H9 (cell line): ENCODE results near the gene BMPR1A. TPM values are rescaled to one million over a fixed set of nuclear protein-coding genes. Genes with fewer than 3 reads are reported as not detected.

Experiments
- DNase-seq: peaks from one replicate; pipeline ENCODE4 v3.0.0-alpha.2; 2017
- H2AFZ ChIP-seq: one replicate; pipeline ENCODE4 v1.6.1; 2013; ENCODE audit warnings: mild to moderate bottlenecking, low read length, control low read depth, moderate library complexity
- H2AK5ac ChIP-seq: 2 replicates; pipeline ENCODE4 v1.6.1; 2013; ENCODE audit warnings: low read length, control low read depth, mixed read lengths; ENCODE audit not compliant: insufficient read length
- H2BK120ac ChIP-seq: one replicate; pipeline ENCODE4 v1.6.1; 2013; ENCODE audit warnings: low read depth, mild to moderate bottlenecking, low read length, control low read depth, inconsistent platforms; ENCODE audit not compliant: poor library complexity, severe bottlenecking
- H2BK12ac ChIP-seq: 2 replicates; pipeline ENCODE4 v1.6.1; 2013; ENCODE audit warnings: low read length, control low read depth, mixed read lengths, low read depth; ENCODE audit not compliant: insufficient read length
- H2BK15ac ChIP-seq: 2 replicates; pipeline ENCODE4 v1.6.1; 2013; ENCODE audit warnings: low read depth, low read length, control low read depth
- H2BK20ac ChIP-seq: one replicate; pipeline ENCODE4 v1.6.1; 2013; ENCODE audit warnings: low read depth, mild to moderate bottlenecking, low read length, control low read depth, inconsistent platforms; ENCODE audit not compliant: poor library complexity, severe bottlenecking
- H2BK5ac ChIP-seq: 2 replicates; pipeline ENCODE4 v1.6.1; 2013; ENCODE audit warnings: low read length, control low read depth, mixed read lengths; ENCODE audit not compliant: insufficient read length
- H3K14ac ChIP-seq: 2 replicates; pipeline ENCODE4 v1.6.1; 2013; ENCODE audit warnings: low read length, control low read depth; ENCODE audit not compliant: insufficient read depth
- H3K18ac ChIP-seq: 2 replicates; pipeline ENCODE4 v1.6.1; 2013; ENCODE audit warnings: low read depth, mild to moderate bottlenecking, mixed read lengths, low read length, control low read depth; ENCODE audit not compliant: insufficient read length
- H3K23ac ChIP-seq: 2 replicates; pipeline ENCODE4 v1.6.1; 2013; ENCODE audit warnings: low read length, control low read depth, mixed read lengths, low read depth; ENCODE audit not compliant: insufficient read length
- H3K23me2 ChIP-seq: 2 replicates; pipeline ENCODE4 v1.6.1; 2013; ENCODE audit warnings: low read depth, mild to moderate bottlenecking, mixed read lengths, low read length, control low read depth; ENCODE audit not compliant: insufficient read length, poor library complexity, severe bottlenecking
- H3K27ac ChIP-seq: 2 replicates; pipeline ENCODE4 v1.5.1; 2013; ENCODE audit warnings: low read length, control low read depth, mixed read lengths, low read depth; ENCODE audit not compliant: insufficient read length
- H3K27me3 ChIP-seq: 2 replicates; pipeline ENCODE4 v1.6.1; 2013; ENCODE audit warnings: low read length, control low read depth, inconsistent platforms; ENCODE audit not compliant: insufficient read depth
- H3K4ac ChIP-seq: 2 replicates; pipeline ENCODE4 v1.6.1; 2013; ENCODE audit warnings: low read depth, mild to moderate bottlenecking, control low read depth, inconsistent platforms, low read length, moderate library complexity
- H3K4me1 ChIP-seq: 2 replicates; pipeline ENCODE4 v1.6.1; 2013; ENCODE audit warnings: low read length, control low read depth, inconsistent platforms; ENCODE audit not compliant: insufficient read depth
- H3K4me2 ChIP-seq: 2 replicates; pipeline ENCODE4 v1.6.1; 2013; ENCODE audit warnings: low read length, control low read depth, mixed read lengths; ENCODE audit not compliant: insufficient read length, insufficient read depth
- H3K56ac ChIP-seq: 2 replicates; pipeline ENCODE4 v1.6.1; 2013; ENCODE audit warnings: low read depth, mild to moderate bottlenecking, mixed read lengths, low read length, control low read depth; ENCODE audit not compliant: insufficient read length
- H3K79me1 ChIP-seq: 2 replicates; pipeline ENCODE4 v1.6.1; 2013; ENCODE audit warnings: low read depth, mild to moderate bottlenecking, moderate library complexity, low read length, control low read depth, inconsistent platforms; ENCODE audit not compliant: insufficient read depth, poor library complexity, severe bottlenecking
- H3K79me2 ChIP-seq: 2 replicates; pipeline ENCODE4 v1.6.1; 2013; ENCODE audit warnings: low read length, control low read depth, inconsistent platforms; ENCODE audit not compliant: insufficient read depth
- H3K9ac ChIP-seq: 2 replicates; pipeline ENCODE4 v1.6.1; 2013; ENCODE audit warnings: low read length, control low read depth, mixed read lengths; ENCODE audit not compliant: insufficient read length; ENCODE audit errors: extremely low read depth
- H3K9me3 ChIP-seq: one replicate; pipeline ENCODE4 v1.6.1; 2013; ENCODE audit warnings: low read depth, low read length, inconsistent platforms; ENCODE audit not compliant: control insufficient read depth
- H3T11ph ChIP-seq: one replicate; pipeline ENCODE4 v1.6.1; 2013; ENCODE audit warnings: mild to moderate bottlenecking, low read length, control low read depth, inconsistent platforms
- H4K20me1 ChIP-seq: one replicate; pipeline ENCODE4 v1.6.1; 2013; ENCODE audit not compliant: control insufficient read depth, insufficient read length, insufficient read depth
- H4K5ac ChIP-seq: 2 replicates; pipeline ENCODE4 v1.6.1; 2013; ENCODE audit warnings: low read depth, mild to moderate bottlenecking, mixed read lengths, low read length, control low read depth; ENCODE audit not compliant: insufficient read length
- H4K8ac ChIP-seq: replicated peaks from 2 replicates; pipeline ENCODE4 v1.6.1; 2013; ENCODE audit warnings: low read length, control low read depth, mixed read lengths, low read depth; ENCODE audit not compliant: insufficient read length
- H4K91ac ChIP-seq: 2 replicates; pipeline ENCODE4 v1.6.1; 2013; ENCODE audit warnings: low read depth, mild to moderate bottlenecking, moderate library complexity, mixed read lengths, low read length, control low read depth; ENCODE audit not compliant: insufficient read length
- H3K27ac Mint-ChIP-seq, 3 experiments: 2 replicates in 2 of 3; 3 replicates in 1 of 3; pipeline ENCODE4 v1.8.0; 2020 to 2021; ENCODE audit warnings: mixed read lengths in 3 of 3, mild to moderate bottlenecking in 1 of 3, moderate library complexity in 1 of 3
- H3K27me3 Mint-ChIP-seq: 2 replicates; pipeline ENCODE4 v1.8.0; 2021; ENCODE audit warnings: low read depth, mild to moderate bottlenecking, moderate library complexity, mixed read lengths
- H3K36me3 Mint-ChIP-seq, 3 experiments: 2 replicates in 2 of 3; 3 replicates in 1 of 3; pipeline ENCODE4 v1.8.0; 2020 to 2021; ENCODE audit warnings: low read depth in 3 of 3, mixed read lengths in 3 of 3; ENCODE audit not compliant: insufficient read depth in 1 of 3
- H3K4me1 Mint-ChIP-seq, 2 experiments: 2 replicates each; pipeline ENCODE4 v1.8.0; 2020; ENCODE audit warnings: mixed read lengths in 2 of 2
- H3K4me3 Mint-ChIP-seq, 2 experiments: 2 replicates in 1 of 2; 3 replicates in 1 of 2; pipeline ENCODE4 v1.8.0; 2020 to 2021; ENCODE audit warnings: mild to moderate bottlenecking in 2 of 2, mixed read lengths in 2 of 2, moderate library complexity in 1 of 2
- H3K9me3 Mint-ChIP-seq, 2 experiments: 2 replicates in 1 of 2; 3 replicates in 1 of 2; pipeline ENCODE4 v1.8.0; 2020; ENCODE audit warnings: mild to moderate bottlenecking in 2 of 2, mixed read lengths in 2 of 2, moderate library complexity in 1 of 2
- CTCF ChIP-seq: fragments of 200-600 bp; sonication (generic); conservative IDR thresholded peaks from 3 replicates; pipeline ENCODE4 v1.8.0; 2021; ENCODE audit warnings: antibody characterized with exemption, mild to moderate bottlenecking
- WGBS: extraction: QIAGEN DNeasy Blood & Tissue Kit; methylation state at CpG from one replicate; pipeline ENCODE4 v1.1.7; 2013; ENCODE audit warnings: missing lambda C conversion rate, low lambda C conversion rate, mixed read lengths; ENCODE audit not compliant: insufficient read length; ENCODE audit errors: extremely low coverage; 5-methylcytosine and 5-hydroxymethylcytosine counted together
- total RNA-seq: library from RNA; stranded (reverse); gene quantifications from 2 replicates; pipeline ENCODE4 v1.2.1, GENCODE V29; 2021

BMPR1A gene
- total RNA-seq, 1 experiment from 2014 or later: 138 TPM

- no peaks in the 10 kb centered on the region for H3K27me3 Mint-ChIP-seq
- no peak overlapping the region for H4K91ac ChIP-seq
- H2BK5ac ChIP-seq: no peak overlapping the region
- peaks cover 68% of the 10 kb centered on the region for H3K79me2 ChIP-seq
- H3K56ac ChIP-seq: no peak overlapping the region
- no peak overlapping the region for H2BK20ac ChIP-seq
- H2BK15ac ChIP-seq: no peak overlapping the region
- H4K5ac ChIP-seq: no peak overlapping the region
- no peaks in the 10 kb centered on the region for H4K20me1 ChIP-seq
- DNase-seq: no peak
- H3K23me2 ChIP-seq: no peaks in the 10 kb centered on the region
- no peak overlapping the region for H4K8ac ChIP-seq
- H3K4me1 ChIP-seq: peaks cover 12% of the 10 kb centered on the region; the same call in 1 of the 2 replicates
- no peaks in the 10 kb centered on the region for H3K9me3 ChIP-seq
- peak overlapping the region in 2 of 3 experiments; percentile 14 to 21; a peak in 4 of 7 replicates for H3K27ac Mint-ChIP-seq
- no peak overlapping the region for H2AFZ ChIP-seq
- H3K4me3 Mint-ChIP-seq: no peak overlapping the region
- H3K4me1 Mint-ChIP-seq: peaks cover 57 to 68% of the 10 kb centered on the region in 2 experiments
- H3K18ac ChIP-seq: no peak overlapping the region
- no peak overlapping the region for H2BK120ac ChIP-seq
- no peak overlapping the region for H2BK12ac ChIP-seq
- H3K4me2 ChIP-seq: no peak overlapping the region
- peaks cover 5% of the 10 kb centered on the region for H3K79me1 ChIP-seq
- H3K27me3 ChIP-seq: no peaks in the 10 kb centered on the region
- H3T11ph ChIP-seq: no peak overlapping the region
- H3K36me3 Mint-ChIP-seq: peaks cover 8 to 29% (median 21%) of the 10 kb centered on the region in 3 experiments
- H2AK5ac ChIP-seq: no peak overlapping the region
- H3K4ac ChIP-seq: no peak overlapping the region
- no peak overlapping the region for H3K9ac ChIP-seq
- H3K9me3 Mint-ChIP-seq: no peaks in the 10 kb centered on the region
- no peak overlapping the region for H3K14ac ChIP-seq
- H3K23ac ChIP-seq: no peak overlapping the region
- no CpG with 5 or more reads among the region's 1 CpG for WGBS
- no peak overlapping the region for H3K27ac ChIP-seq
- TF ChIP-seq CTCF: no peak
Measured at GRCh38 chr10:86813982-86814381, 57.6 kb downstream of the BMPR1A start.
